GM12892 (cell line): ENCODE results near the gene SORCS1.

ENCODE experiments used
- POLR2A ChIP-seq: IDR thresholded peaks from 2 replicates; pipeline ENCODE4 v1.6.1; 2011; ENCODE audit warnings: low read depth, low read length, control low read depth
- POLR2AphosphoS5 ChIP-seq: IDR thresholded peaks from 2 replicates; pipeline ENCODE4 v1.6.1; 2011; ENCODE audit warnings: low read depth, low read length, control low read depth
- TAF1 ChIP-seq: IDR thresholded peaks from 2 replicates; pipeline ENCODE4 v1.6.1; 2011; ENCODE audit warnings: low read depth, mild to moderate bottlenecking, control low read depth, low read length, borderline replicate concordance

GRCh38 chr10:106555599-106555998 is 608.9 kb downstream of the SORCS1 start:
- TF ChIP-seq POLR2AphosphoS5 = no peak
- no peak for TF ChIP-seq POLR2A
- TF ChIP-seq TAF1 = no peak
